Gastrocnemius medialis (tissue), 4 donors: ENCODE measurements around the gene ERCC2. TPM values are rescaled to one million over a fixed set of nuclear protein-coding genes. Genes with fewer than 3 reads are reported as not detected.

Experiments used
- ATAC-seq, 2 donors: fragments of 150-250 bp; one replicate each; pipeline ENCODE4 v1.9.1; 2016
- DNase-seq, 2 donors: peaks; one replicate each; pipeline ENCODE4 v3.0.0-alpha.2; 2019
- H3K27ac ChIP-seq, 4 donors: fragments of 200-600 bp; sonication (generic); 1 replicate in 1 of 4; 2 replicates in 3 of 4; pipeline ENCODE4 v1.5.1; 2016 to 2018; ENCODE audit warnings: mild to moderate bottlenecking in 2 of 4, moderate library complexity in 1 of 4
- H3K27me3 ChIP-seq, 3 donors: fragments of 200-600 bp; sonication (generic) in 2 of 3; 1 replicate in 1 of 3; 2 replicates in 2 of 3; pipeline versions ENCODE4 v1.5.1 to v1.6.0; 2016 to 2019; ENCODE audit warnings: mild to moderate bottlenecking in 1 of 3, moderate library complexity in 1 of 3
- H3K36me3 ChIP-seq, 2 donors: fragments of 200-600 bp; sonication (generic) in 1 of 2; one replicate each; pipeline ENCODE4 v1.5.1; 2017 to 2018
- H3K4me1 ChIP-seq, 2 donors: fragments of 200-600 bp; sonication (generic) in 1 of 2; one replicate each; pipeline ENCODE4 v1.5.1; 2016 to 2017; ENCODE audit warnings: mild to moderate bottlenecking in 2 of 2
- H3K4me3 ChIP-seq, 4 donors: fragments of 200-600 bp; sonication (generic) in 3 of 4; 1 replicate in 1 of 4; 2 replicates in 3 of 4; pipeline ENCODE4 v1.5.1; 2016 to 2019; ENCODE audit warnings: mild to moderate bottlenecking in 2 of 4
- H3K9me3 ChIP-seq, 3 donors: fragments of 200-600 bp; sonication (generic) in 2 of 3; 1 replicate in 1 of 3; 2 replicates in 2 of 3; pipeline ENCODE4 v1.5.1; 2016 to 2019
- POLR2A ChIP-seq, 2 donors: fragments of 450-650 bp; IDR thresholded peaks; one replicate each; pipeline ENCODE4 v1.6.1; 2017; ENCODE audit warnings: antibody characterized with exemption in 2 of 2, mild to moderate bottlenecking in 2 of 2, moderate library complexity in 2 of 2
- in situ Hi-C, 4 donors: fragments of 200-750 bp; cut with MboI; loops; one replicate each; pipeline versions ENCODE4 v1.15.0 to v1.8.0; 2017; ENCODE audit warnings: low sequenced_read_pairs in 4 of 4
- intact Hi-C: fragments of 100-400 bp; cut with DNase I; formaldehyde crosslinking; loops from one replicate; pipeline ENCODE4 v1.15.1; 2023; ENCODE audit warnings: low total_unique reads
- total RNA-seq, 4 donors: library from RNA; depleted of rRNA; stranded (reverse); fragments of >200 nt; gene quantifications; one replicate each; pipeline versions ENCODE4 v1.1.0 to v1.2.3, GENCODE V29; 2016
- TF ChIP-seq, protein P1 (sequence below), 5 experiments: fragments of 450-650 bp in 3 of 5; fragments of 200-600 bp in 2 of 5; sonication (generic) in 2 of 5; IDR thresholded peaks in 4 of 5; conservative IDR thresholded peaks in 1 of 5; 1 replicate in 4 of 5; 2 replicates in 1 of 5; pipeline ENCODE4 v1.5.1; 2016 to 2019; ENCODE audit warnings: antibody characterized with exemption in 5 of 5, mild to moderate bottlenecking in 3 of 5, moderate library complexity in 3 of 5

Gene ERCC2
- total RNA-seq, 4 donors from 2014 or later = 4.8 to 8.9 (median 7.2) TPM

- intact Hi-C loops (no loop called here), in situ Hi-C loops (no loop called here)
- no peaks in the 10 kb centered on the region for H3K36me3 ChIP-seq
- H3K4me3 ChIP-seq = no peak overlapping the region
- H3K27ac ChIP-seq = no peak overlapping the region
- no peak for TF ChIP-seq POLR2A (IDR thresholded peaks at IDR 0.05)
- TF ChIP-seq, protein P1, sequence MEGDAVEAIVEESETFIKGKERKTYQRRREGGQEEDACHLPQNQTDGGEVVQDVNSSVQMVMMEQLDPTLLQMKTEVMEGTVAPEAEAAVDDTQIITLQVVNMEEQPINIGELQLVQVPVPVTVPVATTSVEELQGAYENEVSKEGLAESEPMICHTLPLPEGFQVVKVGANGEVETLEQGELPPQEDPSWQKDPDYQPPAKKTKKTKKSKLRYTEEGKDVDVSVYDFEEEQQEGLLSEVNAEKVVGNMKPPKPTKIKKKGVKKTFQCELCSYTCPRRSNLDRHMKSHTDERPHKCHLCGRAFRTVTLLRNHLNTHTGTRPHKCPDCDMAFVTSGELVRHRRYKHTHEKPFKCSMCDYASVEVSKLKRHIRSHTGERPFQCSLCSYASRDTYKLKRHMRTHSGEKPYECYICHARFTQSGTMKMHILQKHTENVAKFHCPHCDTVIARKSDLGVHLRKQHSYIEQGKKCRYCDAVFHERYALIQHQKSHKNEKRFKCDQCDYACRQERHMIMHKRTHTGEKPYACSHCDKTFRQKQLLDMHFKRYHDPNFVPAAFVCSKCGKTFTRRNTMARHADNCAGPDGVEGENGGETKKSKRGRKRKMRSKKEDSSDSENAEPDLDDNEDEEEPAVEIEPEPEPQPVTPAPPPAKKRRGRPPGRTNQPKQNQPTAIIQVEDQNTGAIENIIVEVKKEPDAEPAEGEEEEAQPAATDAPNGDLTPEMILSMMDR (IDR thresholded peaks at IDR 0.05 in 4 of 5, conservative IDR thresholded peaks at IDR 0.05 in 1 of 5) = no peak
- ATAC-seq (no peak), DNase-seq (no peak)
- peaks cover 5 to 10% (median 9%) of the 10 kb centered on the region in 3 donors for H3K27me3 ChIP-seq
- H3K4me1 ChIP-seq = peaks cover 10 to 18% of the 10 kb centered on the region in 2 donors
- H3K9me3 ChIP-seq = no peaks in the 10 kb centered on the region
Measured at GRCh38 chr19:45400192-45400591, 29.8 kb upstream of the ERCC2 start.

GRCh38 chr19:45395821-45396617 is 25.6 kb upstream of the ERCC2 start:
- Histone ChIP-seq H3K36me3 (no peaks in the 10 kb centered on the region), H3K27me3 (no peaks in the 10 kb centered on the region), H3K4me3 (no peak overlapping the region), H3K27ac (no peak overlapping the region), H3K9me3 (no peaks in the 10 kb centered on the region), H3K4me1 (peaks cover 0 to 12% of the 10 kb centered on the region in 2 donors)
- in situ Hi-C loops = no loop called here
- TF ChIP-seq, protein P1 (IDR thresholded peaks at IDR 0.05 in 4 of 5, conservative IDR thresholded peaks at IDR 0.05 in 1 of 5) = no peak
- no peak for TF ChIP-seq POLR2A (IDR thresholded peaks at IDR 0.05)
- DNase-seq (no peak), ATAC-seq (no peak)
- intact Hi-C loops = no loop called here

GRCh38 chr19:45391871-45392665 is 21.7 kb upstream of the ERCC2 start:
- intact Hi-C loops = no loop called here
- TF ChIP-seq, protein P1 (IDR thresholded peaks at IDR 0.05 in 4 of 5, conservative IDR thresholded peaks at IDR 0.05 in 1 of 5) = no peak
- TF ChIP-seq POLR2A (IDR thresholded peaks at IDR 0.05) = no peak
- Histone ChIP-seq H3K27me3 (peaks cover 3 to 8% (median 5%) of the 10 kb centered on the region in 3 donors), H3K4me3 (no peak overlapping the region), H3K36me3 (no peaks in the 10 kb centered on the region), H3K27ac (no peak overlapping the region), H3K4me1 (no peaks in the 10 kb centered on the region), H3K9me3 (no peaks in the 10 kb centered on the region)
- ATAC-seq (no peak), DNase-seq (no peak)
- in situ Hi-C loops = no loop called here

- Histone ChIP-seq H3K27me3 (peaks cover 10 to 15% (median 11%) of the 10 kb centered on the region in 3 donors), H3K36me3 (no peaks in the 10 kb centered on the region), H3K4me3 (no peak overlapping the region), H3K9me3 (no peaks in the 10 kb centered on the region), H3K27ac (no peak overlapping the region), H3K4me1 (no peaks in the 10 kb centered on the region)
- DNase-seq = no peak
- in situ Hi-C loops (no loop called here), intact Hi-C loops (no loop called here)
- no peak for ATAC-seq
- TF ChIP-seq, protein P1 (IDR thresholded peaks at IDR 0.05 in 4 of 5, conservative IDR thresholded peaks at IDR 0.05 in 1 of 5) = no peak
- no peak for TF ChIP-seq POLR2A (IDR thresholded peaks at IDR 0.05)
Measured at GRCh38 chr19:45391346-45391745, 21.0 kb upstream of the ERCC2 start.
